ENCODE measurements around the gene TEX28.
"Not testable (repeated sequence)": the region's sequence is repeated elsewhere in the genome, so short reads cannot be mapped to it uniquely, and the experiment has no call there.

TEX28 gene

GRCh38 chrX:154295664-154296310, 863 bp upstream of the TEX28 start, which contains the start of gene TKTL1:
Gene TKTL1, plus strand, starts transcription at chrX:154295795. Its CDS starts 65 bp downstream, at chrX:154295860.
- in situ Hi-C loops (cut with MboI; ENCODE audit: low pct_unique_long_range_greater_than_20kb, low sequenced_read_pairs, unreplicated experiment) = no loop called here
- no peak for TF ChIP-seq CTCF (IDR thresholded peaks at IDR 0.05; ENCODE audit: extremely low read depth, insufficient read depth, missing control alignments)
- no peak for DNase-seq (ENCODE audit: low spot score)

GRCh38 chrX:154286406-154286805, 8.5 kb downstream of the TEX28 start:
- DNase-seq (ENCODE audit: low spot score); in situ Hi-C loops (cut with MboI; ENCODE audit: low pct_unique_long_range_greater_than_20kb, low sequenced_read_pairs, unreplicated experiment): not testable (repeated sequence)

- DNase-seq (ENCODE audit: low spot score); in situ Hi-C loops (cut with MboI; ENCODE audit: low pct_unique_long_range_greater_than_20kb, low sequenced_read_pairs, unreplicated experiment): not testable (repeated sequence)
Measured at GRCh38 chrX:154284489-154285338, 10.2 kb downstream of the TEX28 start.

GRCh38 chrX:154269245-154269644, 25.7 kb downstream of the TEX28 start:
- in situ Hi-C loops (cut with MboI; ENCODE audit: low pct_unique_long_range_greater_than_20kb, low sequenced_read_pairs, unreplicated experiment) = not testable (repeated sequence)

GRCh38 chrX:154263072-154263471, 31.9 kb downstream of the TEX28 start:
- in situ Hi-C loops (cut with MboI; ENCODE audit: low pct_unique_long_range_greater_than_20kb, low sequenced_read_pairs, unreplicated experiment); DNase-seq (ENCODE audit: low spot score): not testable (repeated sequence)

More at GRCh38 chrX:154269245-154269644, 25.7 kb downstream of the TEX28 start:
- not testable (repeated sequence) for DNase-seq (ENCODE audit: low spot score)

- DNase-seq (ENCODE audit: low spot score); in situ Hi-C loops (cut with MboI; ENCODE audit: low pct_unique_long_range_greater_than_20kb, low sequenced_read_pairs, unreplicated experiment): not testable (repeated sequence)
Measured at GRCh38 chrX:154258711-154259110, 36.2 kb downstream of the TEX28 start.

GRCh38 chrX:154257282-154257681, 37.6 kb downstream of the TEX28 start, which contains the start of gene OPN1MW3:
Gene OPN1MW3, plus strand, starts transcription at chrX:154257582. Its CDS starts 38 bp downstream, at chrX:154257620.
- in situ Hi-C loops (cut with MboI; ENCODE audit: low pct_unique_long_range_greater_than_20kb, low sequenced_read_pairs, unreplicated experiment); DNase-seq (ENCODE audit: low spot score): not testable (repeated sequence)

GRCh38 chrX:154248076-154248475, 46.8 kb downstream of the TEX28 start:
- DNase-seq (ENCODE audit: low spot score); in situ Hi-C loops (cut with MboI; ENCODE audit: low pct_unique_long_range_greater_than_20kb, low sequenced_read_pairs, unreplicated experiment): not testable (repeated sequence)

- in situ Hi-C loops (cut with MboI; ENCODE audit: low pct_unique_long_range_greater_than_20kb, low sequenced_read_pairs, unreplicated experiment); DNase-seq (ENCODE audit: low spot score): not testable (repeated sequence)
Measured at GRCh38 chrX:154247377-154248045, 47.4 kb downstream of the TEX28 start.

- in situ Hi-C loops (cut with MboI; ENCODE audit: low pct_unique_long_range_greater_than_20kb, low sequenced_read_pairs, unreplicated experiment) = not testable (repeated sequence)
Measured at GRCh38 chrX:154239982-154240503, 54.9 kb downstream of the TEX28 start.

GRCh38 chrX:154238939-154239559, 55.9 kb downstream of the TEX28 start:
- in situ Hi-C loops (cut with MboI; ENCODE audit: low pct_unique_long_range_greater_than_20kb, low sequenced_read_pairs, unreplicated experiment); DNase-seq (ENCODE audit: low spot score): not testable (repeated sequence)

More at GRCh38 chrX:154239982-154240503, 54.9 kb downstream of the TEX28 start:
- DNase-seq (ENCODE audit: low spot score) = not testable (repeated sequence)

GRCh38 chrX:154233620-154234019, 61.3 kb downstream of the TEX28 start:
- in situ Hi-C loops (cut with MboI; ENCODE audit: low pct_unique_long_range_greater_than_20kb, low sequenced_read_pairs, unreplicated experiment); DNase-seq (ENCODE audit: low spot score): not testable (repeated sequence)

GRCh38 chrX:154231443-154231842, 63.5 kb downstream of the TEX28 start:
- DNase-seq (ENCODE audit: low spot score); in situ Hi-C loops (cut with MboI; ENCODE audit: low pct_unique_long_range_greater_than_20kb, low sequenced_read_pairs, unreplicated experiment): not testable (repeated sequence)

- in situ Hi-C loops (cut with MboI; ENCODE audit: low pct_unique_long_range_greater_than_20kb, low sequenced_read_pairs, unreplicated experiment); DNase-seq (ENCODE audit: low spot score): not testable (repeated sequence)
Measured at GRCh38 chrX:154226706-154227105, 68.2 kb downstream of the TEX28 start.

- DNase-seq (ENCODE audit: low spot score); in situ Hi-C loops (cut with MboI; ENCODE audit: low pct_unique_long_range_greater_than_20kb, low sequenced_read_pairs, unreplicated experiment): not testable (repeated sequence)
Measured at GRCh38 chrX:154225292-154225691, 69.6 kb downstream of the TEX28 start.

Measured in GM13977 (cell line).